Activated CD8-positive, alpha-beta memory T cell treated with anti-CD3 and anti-CD28 coated beads for 24 hours (primary cell): ENCODE results near the gene MAD2L2.
A peak's percentile ranks its signal among the peaks of the same experiment; 100 is the strongest.

ENCODE experiments used
- DNase-seq: peaks from one replicate; pipeline ENCODE4 v3.0.0-alpha.2; 2020

Gene MAD2L2

GRCh38 chr1:11680270-11681070, 478 bp downstream of the MAD2L2 start:
- DNase-seq: no peak

GRCh38 chr1:11678442-11678841, 2.5 kb downstream of the MAD2L2 start:
- no peak for DNase-seq

- DNase-seq: no peak
Observed at GRCh38 chr1:11676386-11677103, 4.4 kb downstream of the MAD2L2 start.

GRCh38 chr1:11675325-11675724, 5.6 kb downstream of the MAD2L2 start:
- no peak for DNase-seq

- no peak for DNase-seq
Observed at GRCh38 chr1:11674488-11674887, 6.5 kb downstream of the MAD2L2 start.

- no peak for DNase-seq
Observed at GRCh38 chr1:11673089-11673769, 7.7 kb downstream of the MAD2L2 start.

GRCh38 chr1:11671544-11672286, 9.2 kb downstream of the MAD2L2 start:
- no peak for DNase-seq

- DNase-seq: no peak
Observed at GRCh38 chr1:11671205-11671543, 9.8 kb downstream of the MAD2L2 start.

GRCh38 chr1:11670747-11671146, 10.2 kb downstream of the MAD2L2 start:
- DNase-seq: no peak

GRCh38 chr1:11668516-11668915, 12.4 kb downstream of the MAD2L2 start:
- DNase-seq: no peak

GRCh38 chr1:11664336-11665065, 16.4 kb downstream of the MAD2L2 start:
- DNase-seq: peak; percentile 88

GRCh38 chr1:11661103-11661502, 19.8 kb downstream of the MAD2L2 start:
- DNase-seq: no peak

GRCh38 chr1:11659748-11660147, 21.2 kb downstream of the MAD2L2 start:
- no peak for DNase-seq

- DNase-seq: no peak
Observed at GRCh38 chr1:11658542-11658941, 22.4 kb downstream of the MAD2L2 start.

- no peak for DNase-seq
Observed at GRCh38 chr1:11657654-11658053, 23.3 kb downstream of the MAD2L2 start.

GRCh38 chr1:11654939-11655808, 25.8 kb downstream of the MAD2L2 start:
- DNase-seq: no peak

- DNase-seq: peak; percentile 85
Observed at GRCh38 chr1:11654137-11654938, 26.6 kb downstream of the MAD2L2 start, which contains the start of the genes FBXO2 and FBXO44. Gene FBXO2 (minus strand): TSS chr1:11654429. CDS start chr1:11654340, 89 bp downstream. Gene FBXO44 (plus strand): TSS chr1:11654877. CDS start chr1:11655836, 959 bp downstream.

- DNase-seq: no peak
Observed at GRCh38 chr1:11653861-11654136, 27.1 kb downstream of the MAD2L2 start.

GRCh38 chr1:11653101-11653860, 27.7 kb downstream of the MAD2L2 start:
- DNase-seq: no peak
